ENCODE data around the gene SMO. TPM values are rescaled to one million over a fixed set of nuclear protein-coding genes. Genes with fewer than 3 reads are reported as not detected.

The SMO gene
- total and polyA plus RNA-seq, 2 donors (not counting 3 experiments of a cell fraction or from before 2014, with no cell fraction given), result 13.2 to 16.5 TPM

DNA sequence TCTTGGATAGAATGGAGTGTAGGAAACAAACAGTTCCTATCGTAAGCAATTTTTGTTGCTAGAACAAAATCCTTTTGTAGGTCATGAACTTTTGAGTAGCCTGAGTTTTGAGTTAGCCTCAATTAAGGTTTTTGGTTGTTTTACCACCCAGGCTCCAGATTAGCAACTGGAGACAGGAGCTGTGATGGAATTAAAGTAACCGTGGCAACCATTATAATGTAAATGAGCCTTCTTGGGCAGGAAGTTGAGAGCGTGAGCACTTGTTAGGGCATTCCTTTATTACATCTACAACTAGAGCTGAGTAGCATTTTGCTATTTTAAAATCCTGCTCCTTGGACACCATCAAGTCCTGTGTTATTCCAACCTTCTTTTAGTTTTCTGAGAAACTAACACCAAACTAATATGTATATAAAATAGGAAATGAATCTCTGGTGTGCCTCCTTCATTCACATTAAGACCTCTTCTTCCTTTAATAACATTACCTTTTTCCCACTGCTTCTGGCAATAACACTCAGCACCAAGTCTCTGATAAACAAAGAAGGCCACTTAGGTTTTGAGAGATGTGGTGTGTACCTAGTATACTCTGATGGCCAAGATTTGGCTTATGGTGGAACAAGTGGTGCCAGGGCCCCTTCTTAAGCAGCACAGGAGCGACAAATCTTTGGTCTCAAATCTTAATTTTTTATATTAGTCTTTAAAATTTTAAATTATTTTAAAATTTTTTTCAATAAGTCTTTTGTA, 70.4 kb downstream of the SMO start:
- Histone ChIP-seq H3K4me3 (replicated peaks in 1 of 3; ENCODE audit: insufficient read depth in 1 of 3, low read depth in 1 of 3, low read length in 3 of 3) (no peak overlapping the region), H3K36me3 (ENCODE audit: control insufficient read depth in 2 of 2, extremely low read depth in 1 of 2, insufficient read depth in 2 of 2, low read length in 2 of 2) (no peaks in the 10 kb centered on the region), H3K27ac (ENCODE audit: insufficient read depth, low read depth, low read length) (no peak overlapping the region), H3K27me3 (ENCODE audit: control insufficient read depth in 2 of 2, insufficient read depth in 2 of 2, low read length in 2 of 2) (no peaks in the 10 kb centered on the region), H3K9me3 (replicated peaks; ENCODE audit: control insufficient read depth, insufficient read depth, low read length) (no peaks in the 10 kb centered on the region), H2AFZ (ENCODE audit: low read depth, low read length) (no peak overlapping the region), H3K79me2 (ENCODE audit: control insufficient read depth, insufficient read depth, low read length) (no peaks in the 10 kb centered on the region), H3K4me1 (ENCODE audit: control insufficient read depth, extremely low read depth, insufficient read depth, low read length) (peaks cover 2% of the 10 kb centered on the region), H3K4me2 (ENCODE audit: insufficient read depth, low read length) (no peak overlapping the region), H3K9ac (replicated peaks; ENCODE audit: extremely low read depth, insufficient read depth, low read length) (no peak overlapping the region), H3K9me1 (replicated peaks; ENCODE audit: control insufficient read depth, extremely low read depth, insufficient read depth, low read length) (no peaks in the 10 kb centered on the region), H4K20me1 (replicated peaks; ENCODE audit: control insufficient read depth, extremely low read depth, insufficient read depth, low read length) (no peaks in the 10 kb centered on the region)
- no peak for TF ChIP-seq EZH2 (IDR thresholded peaks at IDR 0.05; ENCODE audit: borderline replicate concordance, low read depth, low read length, severe bottlenecking)
- TF ChIP-seq POLR2A (IDR thresholded peaks at IDR 0.05; ENCODE audit: low read depth, low read length), result no peak
- TF ChIP-seq JUN (IDR thresholded peaks at IDR 0.05; ENCODE audit: borderline replicate concordance, insufficient read depth, insufficient read length, low read depth), result no peak
- TF ChIP-seq MYC (IDR thresholded peaks at IDR 0.05; ENCODE audit: low read depth, low read length), result no peak
- no peak for TF ChIP-seq FOS (IDR thresholded peaks at IDR 0.05; ENCODE audit: borderline replicate concordance, insufficient read depth, low read length)
- ChIA-PET CTCF (interaction anchor here (0.8 to 1.8 kb wide), 3 partner anchors 12 to 36 kb away, joined by 3 to 6 read pairs (median 4); no protein-coding TSS in a partner anchor), POLR2A (no interaction called here)
- no peak for FAIRE-seq
- intact Hi-C loops (cut with micrococcal nuclease), result no loop called here
- BruUV-seq (replicated peaks), result no TSS peak
- peak; percentile 48 for DNase-seq (ENCODE audit: low read depth, low spot score)
- dilution Hi-C loops (cut with MboI; ENCODE audit: extremely low pct_ligation_motif_present, low sequenced_read_pairs), result no loop called here

DNA sequence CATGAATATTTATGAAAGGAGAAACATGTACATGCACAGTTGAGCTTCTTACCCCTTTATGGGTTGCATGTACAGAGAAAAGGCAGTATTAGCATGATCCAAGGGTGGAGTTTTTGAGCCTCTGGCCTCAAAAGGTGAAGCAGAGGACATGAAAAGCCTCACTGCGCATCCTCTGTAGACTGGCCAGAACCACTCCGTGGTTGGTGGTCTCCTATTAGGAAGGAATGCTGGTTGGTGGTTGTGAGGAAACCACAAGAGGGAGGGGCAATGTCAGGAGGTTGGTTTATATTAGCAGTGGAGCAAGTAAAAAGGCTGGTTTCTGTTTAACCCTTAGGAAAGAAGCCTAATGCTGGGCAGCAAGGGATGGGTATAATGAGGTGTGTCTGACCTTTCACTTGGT, 73.9 kb downstream of the SMO start:
- no peak overlapping the region for H3K4me2 ChIP-seq (ENCODE audit: insufficient read depth, low read length)
- no peak overlapping the region for H3K4me3 ChIP-seq (replicated peaks in 1 of 3; ENCODE audit: insufficient read depth in 1 of 3, low read depth in 1 of 3, low read length in 3 of 3)
- peaks cover 2% of the 10 kb centered on the region for H3K4me1 ChIP-seq (ENCODE audit: control insufficient read depth, extremely low read depth, insufficient read depth, low read length)
- H4K20me1 ChIP-seq (replicated peaks; ENCODE audit: control insufficient read depth, extremely low read depth, insufficient read depth, low read length), result no peaks in the 10 kb centered on the region
- intact Hi-C loops (cut with micrococcal nuclease) (no loop called here), dilution Hi-C loops (cut with MboI; ENCODE audit: extremely low pct_ligation_motif_present, low sequenced_read_pairs) (no loop called here)
- TF ChIP-seq, protein P1, sequence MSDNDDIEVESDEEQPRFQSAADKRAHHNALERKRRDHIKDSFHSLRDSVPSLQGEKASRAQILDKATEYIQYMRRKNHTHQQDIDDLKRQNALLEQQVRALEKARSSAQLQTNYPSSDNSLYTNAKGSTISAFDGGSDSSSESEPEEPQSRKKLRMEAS (IDR thresholded peaks at IDR 0.05; ENCODE audit: insufficient read depth, insufficient read length), result no peak
- TF ChIP-seq POLR2A (IDR thresholded peaks at IDR 0.05; ENCODE audit: low read depth, low read length) (no peak), EZH2 (IDR thresholded peaks at IDR 0.05; ENCODE audit: borderline replicate concordance, low read depth, low read length, severe bottlenecking) (no peak), JUN (IDR thresholded peaks at IDR 0.05; ENCODE audit: borderline replicate concordance, insufficient read depth, insufficient read length, low read depth) (no peak), MYC (IDR thresholded peaks at IDR 0.05; ENCODE audit: low read depth, low read length) (no peak), FOS (IDR thresholded peaks at IDR 0.05; ENCODE audit: borderline replicate concordance, insufficient read depth, low read length) (no peak)
- TF ChIP-seq, protein P2, sequence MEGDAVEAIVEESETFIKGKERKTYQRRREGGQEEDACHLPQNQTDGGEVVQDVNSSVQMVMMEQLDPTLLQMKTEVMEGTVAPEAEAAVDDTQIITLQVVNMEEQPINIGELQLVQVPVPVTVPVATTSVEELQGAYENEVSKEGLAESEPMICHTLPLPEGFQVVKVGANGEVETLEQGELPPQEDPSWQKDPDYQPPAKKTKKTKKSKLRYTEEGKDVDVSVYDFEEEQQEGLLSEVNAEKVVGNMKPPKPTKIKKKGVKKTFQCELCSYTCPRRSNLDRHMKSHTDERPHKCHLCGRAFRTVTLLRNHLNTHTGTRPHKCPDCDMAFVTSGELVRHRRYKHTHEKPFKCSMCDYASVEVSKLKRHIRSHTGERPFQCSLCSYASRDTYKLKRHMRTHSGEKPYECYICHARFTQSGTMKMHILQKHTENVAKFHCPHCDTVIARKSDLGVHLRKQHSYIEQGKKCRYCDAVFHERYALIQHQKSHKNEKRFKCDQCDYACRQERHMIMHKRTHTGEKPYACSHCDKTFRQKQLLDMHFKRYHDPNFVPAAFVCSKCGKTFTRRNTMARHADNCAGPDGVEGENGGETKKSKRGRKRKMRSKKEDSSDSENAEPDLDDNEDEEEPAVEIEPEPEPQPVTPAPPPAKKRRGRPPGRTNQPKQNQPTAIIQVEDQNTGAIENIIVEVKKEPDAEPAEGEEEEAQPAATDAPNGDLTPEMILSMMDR (IDR thresholded peaks at IDR 0.05; ENCODE audit: extremely low read depth in 1 of 2, insufficient read depth in 1 of 2, low read depth in 1 of 2, low read length in 2 of 2), result no peak
- no peaks in the 10 kb centered on the region for H3K36me3 ChIP-seq (ENCODE audit: control insufficient read depth in 2 of 2, extremely low read depth in 1 of 2, insufficient read depth in 2 of 2, low read length in 2 of 2)
- no peaks in the 10 kb centered on the region for H3K79me2 ChIP-seq (ENCODE audit: control insufficient read depth, insufficient read depth, low read length)
- no peaks in the 10 kb centered on the region for H3K9me1 ChIP-seq (replicated peaks; ENCODE audit: control insufficient read depth, extremely low read depth, insufficient read depth, low read length)
- BruUV-seq (replicated peaks), result no TSS peak
- H3K27me3 ChIP-seq (ENCODE audit: control insufficient read depth in 2 of 2, insufficient read depth in 2 of 2, low read length in 2 of 2), result no peaks in the 10 kb centered on the region
- H3K9me3 ChIP-seq (replicated peaks; ENCODE audit: control insufficient read depth, insufficient read depth, low read length), result no peaks in the 10 kb centered on the region
- no peak overlapping the region for H3K27ac ChIP-seq (ENCODE audit: insufficient read depth, low read depth, low read length)
- H2AFZ ChIP-seq (ENCODE audit: low read depth, low read length), result no peak overlapping the region
- DNase-seq (ENCODE audit: low read depth, low spot score) (no peak), FAIRE-seq (no peak)
- CTCF ChIA-PET, result interaction anchor here (0.8 to 1.8 kb wide), 4 partner anchors 8 to 44 kb away, joined by 4 to 6 read pairs (median 5); no protein-coding TSS in a partner anchor
- POLR2A ChIA-PET, result no interaction called here
- H3K9ac ChIP-seq (replicated peaks; ENCODE audit: extremely low read depth, insufficient read depth, low read length), result no peak overlapping the region

Measured in endothelial cell of umbilical vein (primary cell).